NB4 (cell line): ENCODE data around the gene HTR4.
"Not testable (repeated sequence)": the region's sequence is repeated elsewhere in the genome, so short reads cannot be mapped to it uniquely, and the experiment has no call there.

Source experiments
- DNase-seq: peaks from one replicate; pipeline ENCODE4 v3.0.0; 2010; ENCODE audit warnings: low read depth
- H3K4me3 ChIP-seq: one replicate; pipeline ENCODE4 v1.5.1; 2011; ENCODE audit warnings: mild to moderate bottlenecking, low read depth, low read length, moderate library complexity
- MYC ChIP-seq: IDR thresholded peaks from 2 replicates; pipeline ENCODE4 v1.6.1; 2011; ENCODE audit warnings: low read depth, low read length
- POLR2A ChIP-seq: IDR thresholded peaks from 2 replicates; pipeline ENCODE4 v1.6.1; 2011; ENCODE audit warnings: mild to moderate bottlenecking; ENCODE audit not compliant: insufficient read length; ENCODE audit errors: extremely low read depth
- TF ChIP-seq, protein P1 (sequence below): IDR thresholded peaks from one replicate; pipeline ENCODE4 v1.5.1; 2012; ENCODE audit warnings: low read depth, low read length
- TF ChIP-seq, protein P2 (sequence below): IDR thresholded peaks from 2 replicates; pipeline ENCODE4 v1.6.1; 2011; ENCODE audit warnings: low read depth, low read length

Gene HTR4

DNA sequence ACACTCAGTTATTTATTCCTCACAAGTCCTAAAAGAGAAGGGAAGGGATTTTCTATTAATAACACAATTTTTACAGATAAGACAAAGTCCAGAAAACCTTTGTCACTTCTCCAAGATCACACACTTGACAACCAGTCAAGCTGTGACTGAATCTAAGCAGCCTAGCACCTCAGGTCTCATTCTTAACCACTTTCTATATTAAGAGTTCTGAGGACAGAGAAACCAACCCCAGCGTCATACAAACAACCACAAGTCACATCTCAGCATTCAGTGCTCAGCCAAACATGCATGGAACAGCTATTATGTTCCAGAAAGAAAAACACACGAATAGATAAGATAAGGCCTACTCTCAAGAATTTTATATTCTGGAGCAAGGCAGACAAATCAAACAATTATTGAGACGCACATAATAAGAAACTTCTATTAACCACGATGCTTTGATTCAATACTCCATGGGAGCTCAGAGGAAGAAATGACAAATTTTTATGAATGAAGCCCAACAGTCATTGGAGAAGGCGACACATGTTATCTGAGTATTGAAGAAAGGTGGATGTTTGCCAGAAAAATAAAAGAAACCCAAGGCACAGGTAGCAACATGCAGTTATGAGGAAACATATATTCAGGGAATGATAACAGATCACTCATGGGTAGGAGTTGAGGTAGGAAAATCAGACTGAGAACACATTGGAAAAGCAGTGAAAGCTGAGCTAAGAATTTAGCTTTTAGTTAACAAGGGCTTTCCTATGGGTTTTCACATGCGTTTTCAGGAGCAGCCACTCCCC is 113.1 kb downstream of the HTR4 start:
- H3K4me3 ChIP-seq = no peak overlapping the region
- TF ChIP-seq MYC (no peak), POLR2A (no peak)
- TF ChIP-seq, protein P1, sequence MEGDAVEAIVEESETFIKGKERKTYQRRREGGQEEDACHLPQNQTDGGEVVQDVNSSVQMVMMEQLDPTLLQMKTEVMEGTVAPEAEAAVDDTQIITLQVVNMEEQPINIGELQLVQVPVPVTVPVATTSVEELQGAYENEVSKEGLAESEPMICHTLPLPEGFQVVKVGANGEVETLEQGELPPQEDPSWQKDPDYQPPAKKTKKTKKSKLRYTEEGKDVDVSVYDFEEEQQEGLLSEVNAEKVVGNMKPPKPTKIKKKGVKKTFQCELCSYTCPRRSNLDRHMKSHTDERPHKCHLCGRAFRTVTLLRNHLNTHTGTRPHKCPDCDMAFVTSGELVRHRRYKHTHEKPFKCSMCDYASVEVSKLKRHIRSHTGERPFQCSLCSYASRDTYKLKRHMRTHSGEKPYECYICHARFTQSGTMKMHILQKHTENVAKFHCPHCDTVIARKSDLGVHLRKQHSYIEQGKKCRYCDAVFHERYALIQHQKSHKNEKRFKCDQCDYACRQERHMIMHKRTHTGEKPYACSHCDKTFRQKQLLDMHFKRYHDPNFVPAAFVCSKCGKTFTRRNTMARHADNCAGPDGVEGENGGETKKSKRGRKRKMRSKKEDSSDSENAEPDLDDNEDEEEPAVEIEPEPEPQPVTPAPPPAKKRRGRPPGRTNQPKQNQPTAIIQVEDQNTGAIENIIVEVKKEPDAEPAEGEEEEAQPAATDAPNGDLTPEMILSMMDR = no peak
- TF ChIP-seq, protein P2, sequence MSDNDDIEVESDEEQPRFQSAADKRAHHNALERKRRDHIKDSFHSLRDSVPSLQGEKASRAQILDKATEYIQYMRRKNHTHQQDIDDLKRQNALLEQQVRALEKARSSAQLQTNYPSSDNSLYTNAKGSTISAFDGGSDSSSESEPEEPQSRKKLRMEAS = no peak
- no peak for DNase-seq

DNA sequence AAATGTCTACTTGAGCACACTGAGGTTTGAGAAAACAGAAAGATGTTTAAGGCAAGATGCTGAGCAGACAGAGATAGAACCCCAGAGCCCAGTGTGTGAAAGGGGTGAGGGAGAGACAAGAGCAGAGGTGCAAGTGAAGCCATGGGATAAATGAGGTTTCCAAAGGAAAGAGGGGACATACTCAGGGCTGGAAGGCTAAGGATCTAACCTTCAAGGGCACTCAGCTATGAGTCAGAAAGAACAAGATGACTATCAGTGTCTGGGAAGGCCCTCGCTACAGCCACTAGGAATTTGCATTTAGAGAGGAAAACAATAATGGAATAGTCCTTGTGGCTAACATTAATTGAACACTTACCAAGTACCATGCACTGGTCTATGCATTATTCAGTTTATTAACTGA is 113.7 kb downstream of the HTR4 start:
- TF ChIP-seq POLR2A = no peak
- no peak overlapping the region for H3K4me3 ChIP-seq
- DNase-seq = no peak

DNA sequence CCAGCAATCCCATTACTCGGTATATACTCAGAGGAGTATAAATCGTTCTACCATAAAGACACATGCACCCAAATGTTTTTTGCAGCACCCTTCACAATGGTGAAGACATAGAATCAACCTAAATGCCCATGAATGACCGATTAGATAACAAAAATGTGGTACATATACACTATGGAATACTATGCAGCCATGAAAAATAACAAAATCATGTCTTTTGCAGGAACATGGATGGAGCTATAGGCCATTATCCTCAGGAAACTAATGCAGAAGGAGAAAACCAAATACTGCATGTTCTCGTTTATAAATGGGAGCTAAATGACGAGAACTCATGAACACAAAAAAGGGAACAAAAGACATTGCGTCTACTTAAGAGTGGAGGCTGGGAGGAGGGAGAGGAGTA is 114.5 kb downstream of the HTR4 start:
- TF ChIP-seq, protein P1 = no peak
- TF ChIP-seq MYC (no peak), POLR2A (no peak)
- TF ChIP-seq, protein P2 = no peak

DNA sequence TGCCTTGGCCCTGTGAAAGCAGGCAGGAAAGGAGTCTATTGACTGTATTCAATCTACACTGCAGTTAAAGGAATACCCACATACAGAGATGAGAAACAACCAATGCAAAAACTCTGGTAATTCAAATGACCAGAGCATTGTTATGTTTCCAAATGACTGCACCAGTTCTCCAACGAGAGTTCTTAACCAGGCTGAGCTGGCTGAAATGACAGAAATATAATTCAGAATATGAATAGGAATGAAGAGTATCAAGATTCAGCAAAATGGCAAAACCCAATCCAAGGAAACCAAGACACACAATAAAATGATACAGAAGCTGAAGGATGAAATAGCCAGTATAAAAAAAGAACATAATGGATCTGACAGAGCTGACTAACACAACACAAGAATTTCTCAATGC is 119.1 kb downstream of the HTR4 start:
- no peak for DNase-seq
- H3K4me3 ChIP-seq = no peak overlapping the region
- TF ChIP-seq MYC = no peak
- TF ChIP-seq POLR2A = no peak
- TF ChIP-seq, protein P2 = no peak
- TF ChIP-seq, protein P1 = no peak

More for the DNA sequence above, 114.5 kb downstream of the HTR4 start:
- H3K4me3 ChIP-seq = no peak overlapping the region
- DNase-seq = no peak

DNA sequence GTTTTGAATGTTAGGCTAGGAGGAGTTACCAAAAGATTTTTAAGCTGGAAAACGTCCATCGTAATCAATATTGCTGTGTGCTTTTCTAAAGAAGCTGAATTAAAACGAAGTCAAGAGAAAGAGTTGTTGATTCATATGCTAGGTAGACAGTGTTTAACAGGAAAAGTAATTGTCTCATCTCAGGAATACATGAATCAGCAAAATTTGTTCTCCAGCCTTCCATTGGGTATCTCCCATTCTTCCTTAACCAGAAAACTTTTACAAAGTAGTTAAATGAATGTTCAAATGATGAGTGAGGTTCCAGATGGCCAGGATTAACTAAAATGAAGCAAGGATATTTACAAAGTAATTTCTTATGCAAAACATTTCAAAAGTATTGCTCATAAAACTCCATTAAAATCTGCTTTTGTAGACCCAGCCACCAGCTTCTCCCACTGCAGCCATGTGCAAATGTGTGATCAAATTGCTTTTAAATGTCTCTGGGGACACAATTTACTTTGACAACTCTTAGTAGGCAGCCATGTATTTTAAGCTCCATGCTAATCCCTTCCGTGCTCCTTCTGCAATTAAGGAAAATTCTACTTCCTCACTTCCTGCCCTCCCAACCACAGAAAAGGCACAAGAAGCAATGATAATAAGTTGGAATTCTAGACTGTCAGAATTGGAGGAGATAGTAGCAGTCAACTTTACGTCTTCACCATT is 121.2 kb downstream of the HTR4 start:
- TF ChIP-seq, protein P1 = no peak
- TF ChIP-seq, protein P2 = no peak
- TF ChIP-seq POLR2A = no peak
- no peak for TF ChIP-seq MYC
- H3K4me3 ChIP-seq = no peak overlapping the region
- DNase-seq = no peak

DNA sequence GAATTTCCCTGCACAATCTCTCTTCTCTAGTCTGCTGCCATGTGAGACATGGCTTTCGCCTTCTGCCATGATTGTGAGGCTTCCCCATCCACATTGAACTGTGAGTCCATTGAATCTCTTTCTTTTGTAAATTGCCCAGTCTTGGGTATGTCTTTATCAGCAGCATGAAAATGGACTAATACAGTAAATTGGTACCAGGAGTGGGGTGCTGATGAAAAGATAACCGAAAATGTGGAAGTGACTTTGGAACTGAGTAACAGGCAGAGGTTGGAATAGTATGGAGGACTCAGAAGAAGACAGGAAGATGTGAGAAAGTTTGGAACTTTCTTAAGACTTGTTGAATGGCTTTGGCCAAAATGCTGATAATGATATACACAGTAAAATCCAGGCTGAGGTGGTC is 124.9 kb downstream of the HTR4 start:
- H3K4me3 ChIP-seq, DNase-seq: not testable (repeated sequence)

DNA sequence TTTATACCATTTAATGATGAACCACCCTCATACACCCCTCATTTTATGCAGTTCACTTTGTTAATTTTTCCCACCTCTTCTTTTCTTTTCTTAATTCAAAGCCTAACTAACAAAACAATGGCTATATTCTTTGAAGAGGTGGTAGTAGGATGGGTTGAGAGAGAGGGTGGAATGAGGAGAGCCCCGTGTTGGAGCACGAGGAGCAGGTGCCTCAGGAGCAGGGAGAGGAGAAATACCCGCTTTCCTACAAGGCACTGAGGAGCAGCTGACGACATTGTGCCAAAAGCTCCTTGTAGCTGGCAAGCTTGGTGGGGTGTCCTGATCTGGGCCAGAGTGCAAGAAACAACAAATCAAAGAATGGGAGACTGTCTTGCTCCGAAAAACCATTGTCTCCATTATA is 129.6 kb downstream of the HTR4 start:
- DNase-seq = no peak
- TF ChIP-seq POLR2A = no peak
- TF ChIP-seq, protein P1 = no peak
- TF ChIP-seq, protein P2 = no peak
- no peak for TF ChIP-seq MYC
- no peak overlapping the region for H3K4me3 ChIP-seq
